Hepatocyte (in vitro differentiated cells): ENCODE data around the gene DCAF17. TPM values are rescaled to one million over a fixed set of nuclear protein-coding genes. Genes with fewer than 3 reads are reported as not detected.

ENCODE experiments used
- DNase-seq: peaks from one replicate; pipeline ENCODE4 v3.0.0-alpha.2; 2016; ENCODE audit warnings: low spot score
- H2AFZ ChIP-seq: fragments of 200-600 bp; sonication (generic); 2 replicates; pipeline ENCODE4 v1.6.0; 2016; ENCODE audit warnings: antibody characterized with exemption, mild to moderate bottlenecking
- H3K27ac ChIP-seq: fragments of 200-600 bp; sonication (generic); 2 replicates; pipeline ENCODE4 v1.5.1; 2016; ENCODE audit warnings: mild to moderate bottlenecking
- H3K27me3 ChIP-seq: fragments of 200-600 bp; sonication (generic); 2 replicates; pipeline ENCODE4 v1.6.1; 2016
- H3K36me3 ChIP-seq: fragments of 200-600 bp; sonication (generic); replicated peaks from 2 replicates; pipeline ENCODE4 v1.5.1; 2016; ENCODE audit warnings: low read depth; ENCODE audit not compliant: insufficient read depth
- H3K4me1 ChIP-seq: fragments of 200-600 bp; sonication (generic); 2 replicates; pipeline ENCODE4 v1.5.1; 2016; ENCODE audit warnings: mild to moderate bottlenecking, moderate library complexity; ENCODE audit not compliant: insufficient read depth
- H3K4me2 ChIP-seq: fragments of 200-600 bp; sonication (generic); 2 replicates; pipeline ENCODE4 v1.6.0; 2016
- H3K4me3 ChIP-seq: fragments of 200-600 bp; sonication (generic); 2 replicates; pipeline ENCODE4 v1.5.1; 2016; ENCODE audit warnings: mild to moderate bottlenecking
- H3K79me2 ChIP-seq: fragments of 200-600 bp; sonication (generic); 2 replicates; pipeline ENCODE4 v1.6.0; 2017; ENCODE audit warnings: mild to moderate bottlenecking
- H3K9me2 ChIP-seq: fragments of 200-600 bp; sonication (generic); replicated peaks from 2 replicates; pipeline ENCODE4 v1.6.0; 2017; ENCODE audit warnings: mild to moderate bottlenecking; ENCODE audit not compliant: insufficient read depth
- H3K9me3 ChIP-seq: fragments of 200-600 bp; sonication (generic); 2 replicates; pipeline ENCODE4 v1.5.1; 2016; ENCODE audit warnings: low read depth, mild to moderate bottlenecking
- H4K20me1 ChIP-seq: fragments of 200-600 bp; sonication (generic); 2 replicates; pipeline ENCODE4 v1.6.0; 2016; ENCODE audit warnings: mild to moderate bottlenecking; ENCODE audit not compliant: insufficient read depth, poor library complexity, severe bottlenecking
- EZH2 ChIP-seq: fragments of 200-600 bp; sonication (generic); IDR thresholded peaks from 2 replicates; pipeline ENCODE4 v1.6.1; 2016; ENCODE audit warnings: antibody characterized with exemption, mild to moderate bottlenecking, borderline replicate concordance
- EZH2phosphoT487 ChIP-seq: fragments of 200-600 bp; sonication (generic); IDR thresholded peaks from one replicate; pipeline ENCODE4 v1.6.1; 2018; ENCODE audit warnings: antibody characterized with exemption, mild to moderate bottlenecking, low read depth, moderate library complexity; ENCODE audit not compliant: unreplicated experiment, severe bottlenecking
- WGBS: methylation state at CpG from one replicate; pipeline ENCODE4 v1.1.6; 2016; ENCODE audit warnings: low lambda C conversion rate; ENCODE audit errors: missing lambda C conversion rate; 5-methylcytosine and 5-hydroxymethylcytosine counted together
- polyA plus RNA-seq: library from polyadenylated mRNA; unstranded; fragments of >200 nt; fragmentation: Nextera tagmentation; extraction: Ambion mirVana; gene quantifications from 2 replicates; pipeline ENCODE4 v1.2.1, GENCODE V29; 2016
- total RNA-seq: library from RNA; depleted of rRNA; stranded (reverse); fragments of >200 nt; gene quantifications from 2 replicates; pipeline ENCODE4 v1.2.3, GENCODE V29; 2014
- TF ChIP-seq, protein P1 (sequence below): fragments of 200-600 bp; sonication (generic); IDR thresholded peaks from 2 replicates; pipeline ENCODE4 v1.5.1; 2016; ENCODE audit warnings: antibody characterized with exemption, mild to moderate bottlenecking; ENCODE audit not compliant: poor library complexity

DCAF17 gene
- total and polyA plus RNA-seq, 2 experiments from 2014 or later, result 2.7 to 12.0 TPM

DNA sequence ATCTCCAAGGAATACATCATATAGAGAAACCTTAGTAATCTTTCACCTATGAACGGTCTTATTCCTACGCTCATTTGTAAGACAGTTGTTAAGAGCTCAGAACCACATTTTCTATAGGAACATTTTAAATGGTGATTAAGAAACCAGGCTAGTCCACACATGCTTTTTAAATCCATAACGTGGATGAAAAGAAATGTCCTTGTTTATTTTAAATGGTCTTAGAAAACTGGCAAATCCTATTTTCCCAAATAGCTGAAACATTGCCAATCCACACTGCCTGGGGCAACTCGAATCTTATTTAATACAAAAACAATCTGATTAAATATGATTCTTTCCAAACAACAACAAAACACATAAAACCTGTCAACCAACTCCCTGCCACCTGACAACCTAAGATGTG is 23.9 kb upstream of the DCAF17 start:
- H3K4me3 ChIP-seq, result no peak overlapping the region
- H2AFZ ChIP-seq, result no peak overlapping the region
- DNase-seq, result no peak
- H3K4me1 ChIP-seq, result peaks cover 13% of the 10 kb centered on the region
- 68% methylated on average over 4 of the region's 4 CpGs for WGBS
- TF ChIP-seq EZH2phosphoT487 (no peak), EZH2 (no peak)
- TF ChIP-seq, protein P1, sequence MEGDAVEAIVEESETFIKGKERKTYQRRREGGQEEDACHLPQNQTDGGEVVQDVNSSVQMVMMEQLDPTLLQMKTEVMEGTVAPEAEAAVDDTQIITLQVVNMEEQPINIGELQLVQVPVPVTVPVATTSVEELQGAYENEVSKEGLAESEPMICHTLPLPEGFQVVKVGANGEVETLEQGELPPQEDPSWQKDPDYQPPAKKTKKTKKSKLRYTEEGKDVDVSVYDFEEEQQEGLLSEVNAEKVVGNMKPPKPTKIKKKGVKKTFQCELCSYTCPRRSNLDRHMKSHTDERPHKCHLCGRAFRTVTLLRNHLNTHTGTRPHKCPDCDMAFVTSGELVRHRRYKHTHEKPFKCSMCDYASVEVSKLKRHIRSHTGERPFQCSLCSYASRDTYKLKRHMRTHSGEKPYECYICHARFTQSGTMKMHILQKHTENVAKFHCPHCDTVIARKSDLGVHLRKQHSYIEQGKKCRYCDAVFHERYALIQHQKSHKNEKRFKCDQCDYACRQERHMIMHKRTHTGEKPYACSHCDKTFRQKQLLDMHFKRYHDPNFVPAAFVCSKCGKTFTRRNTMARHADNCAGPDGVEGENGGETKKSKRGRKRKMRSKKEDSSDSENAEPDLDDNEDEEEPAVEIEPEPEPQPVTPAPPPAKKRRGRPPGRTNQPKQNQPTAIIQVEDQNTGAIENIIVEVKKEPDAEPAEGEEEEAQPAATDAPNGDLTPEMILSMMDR, result no peak
- no peaks in the 10 kb centered on the region for H3K27me3 ChIP-seq
- H3K36me3 ChIP-seq, result no peaks in the 10 kb centered on the region
- H3K27ac ChIP-seq, result peak overlapping the region; percentile 45
- H4K20me1 ChIP-seq, result no peaks in the 10 kb centered on the region
- H3K9me2 ChIP-seq, result no peaks in the 10 kb centered on the region
- H3K79me2 ChIP-seq, result peaks cover 29% of the 10 kb centered on the region
- H3K4me2 ChIP-seq, result peak overlapping the region; percentile 66
- no peaks in the 10 kb centered on the region for H3K9me3 ChIP-seq

GRCh38 chr2:171410624-171411023 is 23.4 kb upstream of the DCAF17 start:
- Histone ChIP-seq H3K79me2 (peaks cover 29% of the 10 kb centered on the region), H3K9me3 (no peaks in the 10 kb centered on the region), H4K20me1 (no peaks in the 10 kb centered on the region), H3K4me2 (peak overlapping the region; percentile 66), H3K36me3 (no peaks in the 10 kb centered on the region), H2AFZ (no peak overlapping the region), H3K27me3 (no peaks in the 10 kb centered on the region), H3K4me1 (peaks cover 13% of the 10 kb centered on the region), H3K4me3 (no peak overlapping the region), H3K27ac (peak overlapping the region; percentile 45), H3K9me2 (no peaks in the 10 kb centered on the region)
- no peak for TF ChIP-seq EZH2phosphoT487
- TF ChIP-seq EZH2, result no peak
- TF ChIP-seq, protein P1, result no peak
- no peak for DNase-seq

- 84% methylated on average over 1 of the region's 1 CpG for WGBS
- H3K4me3 ChIP-seq, result no peak overlapping the region
- no peak overlapping the region for H3K27ac ChIP-seq
- no peaks in the 10 kb centered on the region for H3K9me2 ChIP-seq
- no peaks in the 10 kb centered on the region for H3K9me3 ChIP-seq
- no peak overlapping the region for H3K4me2 ChIP-seq
- H3K4me1 ChIP-seq, result peaks cover 13% of the 10 kb centered on the region
- DNase-seq, result no peak
- TF ChIP-seq, protein P1, result no peak
- TF ChIP-seq EZH2phosphoT487 (no peak), EZH2 (no peak)
- peaks cover 29% of the 10 kb centered on the region for H3K79me2 ChIP-seq
- no peaks in the 10 kb centered on the region for H3K36me3 ChIP-seq
- H2AFZ ChIP-seq, result no peak overlapping the region
- no peaks in the 10 kb centered on the region for H3K27me3 ChIP-seq
- no peaks in the 10 kb centered on the region for H4K20me1 ChIP-seq
These were observed 22.8 kb upstream of the DCAF17 start for GRCh38 chr2:171411214-171411613.
